CD4-positive, alpha-beta T cell treated with Interleukin-15 for 1 hour (primary cell): Measurements from ENCODE around the gene ANO8.
A peak's percentile ranks its signal among the peaks of the same experiment; 100 is the strongest.
"Not testable (repeated sequence)": the region's sequence is repeated elsewhere in the genome, so short reads cannot be mapped to it uniquely, and the experiment has no call there.

ENCODE experiments used
- DNase-seq: peaks from one replicate; pipeline ENCODE4 v3.0.0-alpha.2; 2020

Gene ANO8

GRCh38 chr19:17285415-17286135, 49.1 kb downstream of the ANO8 start:
- no peak for DNase-seq

GRCh38 chr19:17283504-17283996, 51.1 kb downstream of the ANO8 start:
- no peak for DNase-seq

DNA sequence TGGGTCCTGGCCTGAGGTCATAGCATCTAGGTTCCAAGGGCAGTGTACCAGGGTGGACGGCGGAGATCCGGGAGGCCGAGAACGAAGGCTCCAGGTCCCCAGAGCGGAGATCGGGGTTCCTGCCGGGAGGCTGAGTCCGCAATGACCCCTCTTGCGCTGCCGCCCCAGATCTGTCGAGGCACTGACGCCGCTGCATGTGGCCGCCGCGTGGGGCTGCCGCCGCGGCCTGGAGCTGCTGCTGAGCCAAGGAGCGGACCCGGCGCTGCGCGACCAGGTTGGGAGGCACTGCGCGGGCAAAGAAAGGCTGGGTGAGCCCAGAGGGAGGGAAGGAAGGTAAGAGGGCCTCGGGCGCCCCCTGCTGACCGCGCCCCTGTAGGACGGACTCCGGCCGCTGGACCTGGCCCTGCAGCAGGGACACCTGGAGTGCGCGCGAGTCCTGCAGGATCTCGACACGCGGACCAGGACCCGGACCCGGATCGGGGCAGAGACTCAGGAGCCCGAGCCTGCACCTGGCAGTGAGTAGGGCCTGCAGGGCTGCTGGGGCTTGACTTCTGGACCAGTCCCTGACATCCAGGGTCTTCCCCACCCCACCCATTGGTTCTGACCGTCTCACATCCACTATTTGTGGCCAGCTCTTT, 52.0 kb downstream of the ANO8 start:
- peak; percentile 77 for DNase-seq

DNA sequence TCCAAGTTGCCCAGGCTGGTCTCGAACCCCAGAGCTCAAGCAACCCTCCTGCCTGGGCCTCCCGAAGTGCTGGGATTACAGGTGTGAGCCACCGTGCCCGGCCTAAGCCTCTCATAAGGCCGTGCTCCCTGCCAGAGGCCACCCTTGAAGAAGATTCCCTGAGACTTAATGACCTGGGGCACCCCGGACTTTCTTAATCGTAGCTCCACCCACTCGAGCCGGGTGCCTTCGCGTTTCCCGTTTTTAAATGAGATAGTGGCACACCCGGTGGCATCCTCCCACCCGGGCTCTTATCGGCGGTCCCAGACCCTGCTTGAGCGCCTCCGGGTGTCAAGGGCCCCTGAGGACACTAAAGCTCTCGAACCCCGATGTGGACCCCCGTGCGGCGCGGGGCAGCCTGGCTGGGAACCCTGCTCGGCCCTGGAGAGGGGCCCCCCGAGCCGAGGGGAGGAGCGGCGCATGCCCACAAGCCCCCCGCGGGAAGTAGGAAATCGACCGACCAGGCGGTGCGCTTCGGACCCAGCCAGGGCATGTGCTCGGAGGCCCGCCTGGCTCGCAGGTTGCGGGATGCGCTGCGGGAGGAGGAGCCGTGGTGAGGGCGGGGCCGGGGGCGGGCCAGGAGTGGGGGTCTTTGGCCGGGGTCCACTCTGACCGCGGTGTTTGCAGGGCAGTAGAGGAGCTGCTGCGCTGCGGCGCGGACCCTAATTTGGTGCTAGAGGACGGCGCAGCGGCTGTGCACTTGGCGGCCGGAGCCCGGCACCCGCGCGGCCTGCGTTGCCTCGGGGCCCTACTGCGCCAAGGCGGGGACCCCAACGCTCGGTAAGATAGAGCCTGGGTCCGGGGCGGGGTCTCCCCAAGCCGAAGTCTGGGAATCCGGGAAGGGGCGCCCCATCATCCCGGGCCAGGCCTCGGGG, 53.0 kb downstream of the ANO8 start, which contains the start of gene ANKLE1:
Gene ANKLE1 (plus strand): TSS at position 511 of the 914 bp plus-strand sequence. CDS start 20 bp downstream, at position 531.
- DNase-seq: peak; percentile 60

- DNase-seq: no peak
These were observed 55.2 kb downstream of the ANO8 start for GRCh38 chr19:17279436-17279835.

DNA sequence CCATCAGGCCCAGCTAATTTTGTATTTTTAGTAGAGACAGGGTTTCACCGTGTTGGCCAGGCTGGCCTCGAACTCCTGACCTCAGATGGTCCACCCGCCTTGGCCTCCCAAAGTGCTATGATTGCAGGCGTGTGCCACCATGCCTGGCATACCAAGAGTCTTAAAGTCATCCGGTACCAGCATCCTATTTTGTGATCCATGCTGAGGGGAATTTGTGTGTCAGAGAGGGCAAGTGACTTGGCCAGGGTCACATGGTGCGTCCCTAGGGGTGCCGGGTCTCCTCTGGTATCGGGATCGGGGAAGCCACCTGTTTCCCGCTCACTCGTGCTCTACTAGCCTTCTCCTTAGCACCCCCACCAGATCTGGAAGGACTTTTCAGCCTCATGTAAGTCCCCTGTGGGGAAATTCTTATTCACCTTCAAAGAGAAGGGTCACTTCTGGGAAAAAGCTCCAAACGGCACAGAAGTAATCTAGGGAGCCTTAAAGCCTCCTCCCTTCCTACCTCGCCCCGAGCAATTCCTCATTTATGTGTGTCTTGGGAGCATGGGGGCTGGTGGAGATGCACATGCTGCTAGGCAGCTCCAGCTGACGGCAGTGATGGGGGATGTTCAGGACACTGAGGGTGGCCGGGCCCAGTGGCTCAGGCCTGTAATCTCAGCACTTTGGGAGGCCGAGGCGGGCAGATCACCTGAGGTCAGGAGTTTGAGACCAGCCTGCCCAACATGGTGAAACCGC, 59.0 kb downstream of the ANO8 start:
- no peak for DNase-seq

DNA sequence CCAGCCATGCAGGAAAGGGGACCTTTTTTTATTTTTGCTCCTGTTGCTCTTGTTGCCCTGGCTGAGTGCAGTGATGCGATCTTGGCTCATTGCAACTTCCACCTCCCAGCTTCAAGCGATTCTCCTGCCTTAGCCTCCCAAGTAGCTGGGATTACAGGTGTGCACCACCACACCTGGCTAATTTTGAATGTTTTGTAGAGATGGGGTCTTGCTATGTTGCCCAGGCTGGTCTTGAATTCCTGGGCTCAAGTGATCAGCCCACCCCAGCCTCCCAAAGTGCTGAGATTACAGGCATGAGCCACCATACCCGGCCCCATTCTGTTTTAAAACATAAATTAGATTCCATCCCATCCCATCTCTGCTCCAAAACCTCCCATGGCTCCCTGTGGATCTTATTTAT, 59.8 kb downstream of the ANO8 start:
- not testable (repeated sequence) for DNase-seq
